Stimulated activated CD4-positive, alpha-beta T cell treated with anti-CD3 and anti-CD28 coated beads, Interleukin-15, amount 100 ng/mL, for 24 hours (primary cell): ENCODE results near the gene LAG3.
A peak's percentile ranks its signal among the peaks of the same experiment; 100 is the strongest.

Experiments
- DNase-seq: peaks from one replicate; pipeline ENCODE4 v3.0.0-alpha.2; 2020

LAG3 gene

GRCh38 chr12:6790496-6791150 lies 18.3 kb downstream of the LAG3 start:
- DNase-seq = peak; percentile 71

- DNase-seq = peak; percentile 53
Measured at GRCh38 chr12:6791931-6792520, 19.7 kb downstream of the LAG3 start.

GRCh38 chr12:6792522-6793201 lies 20.3 kb downstream of the LAG3 start:
- DNase-seq = peak; percentile 38

- no peak for DNase-seq
Measured at GRCh38 chr12:6795088-6795487, 22.8 kb downstream of the LAG3 start.

- no peak for DNase-seq
Measured at GRCh38 chr12:6796576-6796975, 24.3 kb downstream of the LAG3 start.

- DNase-seq = no peak
Measured at GRCh38 chr12:6799147-6799546, 26.8 kb downstream of the LAG3 start.

- no peak for DNase-seq
Measured at GRCh38 chr12:6807170-6807569, 34.9 kb downstream of the LAG3 start.

- DNase-seq = no peak
Measured at GRCh38 chr12:6809056-6809455, 36.7 kb downstream of the LAG3 start.

- no peak for DNase-seq
Measured at GRCh38 chr12:6810758-6811157, 38.4 kb downstream of the LAG3 start.

- DNase-seq = no peak
Measured at GRCh38 chr12:6813363-6813762, 41.0 kb downstream of the LAG3 start.

GRCh38 chr12:6816598-6816997 lies 44.3 kb downstream of the LAG3 start:
- DNase-seq = no peak

GRCh38 chr12:6817098-6817497 lies 44.8 kb downstream of the LAG3 start:
- no peak for DNase-seq

- DNase-seq = no peak
Measured at GRCh38 chr12:6817662-6818157, 45.4 kb downstream of the LAG3 start.

- DNase-seq = no peak
Measured at GRCh38 chr12:6818222-6818621, 45.9 kb downstream of the LAG3 start.

- no peak for DNase-seq
Measured at GRCh38 chr12:6818645-6819044, 46.3 kb downstream of the LAG3 start.

- DNase-seq = no peak
Measured at GRCh38 chr12:6819106-6820030, 47.0 kb downstream of the LAG3 start.

- no peak for DNase-seq
Measured at GRCh38 chr12:6820166-6820565, 47.8 kb downstream of the LAG3 start.

- peak; percentile 31 for DNase-seq
Measured at GRCh38 chr12:6821591-6822425, 49.5 kb downstream of the LAG3 start, which contains the start of gene GPR162. Gene GPR162, plus strand, starts transcription at chr12:6821821. Its CDS starts 2,078 bp downstream, at chr12:6823899.

GRCh38 chr12:6822426-6823135 lies 50.3 kb downstream of the LAG3 start:
- DNase-seq = no peak

GRCh38 chr12:6823182-6824084 lies 51.1 kb downstream of the LAG3 start:
- DNase-seq = no peak
